HG03108 (cell line): ENCODE data around the gene RASSF7.

Source experiments
- ATAC-seq: cut with Tn5 transposase; IDR thresholded peaks from one replicate; pipeline ENCODE4 v1.9.1; 2021; ENCODE audit warnings: moderate library complexity; ENCODE audit not compliant: unreplicated experiment

The RASSF7 gene

DNA sequence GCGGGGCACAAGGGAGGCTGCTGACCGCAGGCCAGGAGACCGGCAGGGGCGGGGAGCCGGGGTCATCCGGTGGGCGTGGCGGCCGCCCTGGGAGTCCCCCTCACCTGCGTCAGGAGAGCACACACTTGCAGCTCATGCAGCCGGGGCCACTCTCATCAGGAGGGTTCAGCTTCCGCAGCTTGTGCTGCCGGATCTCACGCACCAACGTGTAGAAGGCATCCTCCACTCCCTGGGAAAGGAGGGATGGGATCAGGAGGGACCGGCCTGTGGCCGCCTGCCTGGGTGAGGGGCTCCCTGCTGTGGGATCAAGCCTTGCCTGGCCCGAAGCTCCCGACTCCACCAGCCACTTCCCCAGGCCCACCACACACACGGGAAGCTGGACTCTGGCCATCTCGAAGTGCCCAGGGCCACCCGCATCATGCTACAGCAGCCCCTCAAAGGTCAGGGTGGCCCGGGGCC lies 28.2 kb upstream of the RASSF7 start:
- ATAC-seq: no peak

DNA sequence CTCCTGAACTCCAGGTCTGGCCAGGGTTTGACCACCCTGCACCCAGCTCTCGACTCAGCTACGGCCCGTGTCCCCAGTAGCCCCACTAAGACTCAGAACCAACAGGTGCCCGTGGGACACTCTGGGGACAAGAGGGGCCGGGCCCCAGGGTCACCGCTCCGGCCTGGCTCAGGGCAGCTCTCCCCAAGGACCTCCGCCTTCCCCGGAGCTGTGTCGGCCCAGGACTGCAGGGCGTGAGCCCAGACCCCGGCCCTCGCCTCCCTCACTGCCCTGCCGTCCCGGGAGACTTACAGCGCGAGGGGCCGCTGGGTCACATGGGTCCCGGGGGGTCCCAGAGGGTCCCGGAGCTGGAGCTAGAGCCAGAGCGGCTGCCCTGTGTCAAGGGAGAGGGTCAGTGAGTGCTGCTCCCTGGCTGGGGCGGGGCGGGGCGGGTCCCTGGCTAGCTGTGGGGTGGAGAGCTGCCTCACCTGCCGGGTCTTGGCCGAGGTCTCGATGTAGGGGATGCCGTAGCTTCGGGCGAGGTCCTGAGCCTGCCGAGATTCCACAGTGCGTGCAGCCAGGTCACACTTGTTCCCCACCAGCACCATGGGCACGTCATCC lies 27.7 kb upstream of the RASSF7 start:
- ATAC-seq: no peak

DNA sequence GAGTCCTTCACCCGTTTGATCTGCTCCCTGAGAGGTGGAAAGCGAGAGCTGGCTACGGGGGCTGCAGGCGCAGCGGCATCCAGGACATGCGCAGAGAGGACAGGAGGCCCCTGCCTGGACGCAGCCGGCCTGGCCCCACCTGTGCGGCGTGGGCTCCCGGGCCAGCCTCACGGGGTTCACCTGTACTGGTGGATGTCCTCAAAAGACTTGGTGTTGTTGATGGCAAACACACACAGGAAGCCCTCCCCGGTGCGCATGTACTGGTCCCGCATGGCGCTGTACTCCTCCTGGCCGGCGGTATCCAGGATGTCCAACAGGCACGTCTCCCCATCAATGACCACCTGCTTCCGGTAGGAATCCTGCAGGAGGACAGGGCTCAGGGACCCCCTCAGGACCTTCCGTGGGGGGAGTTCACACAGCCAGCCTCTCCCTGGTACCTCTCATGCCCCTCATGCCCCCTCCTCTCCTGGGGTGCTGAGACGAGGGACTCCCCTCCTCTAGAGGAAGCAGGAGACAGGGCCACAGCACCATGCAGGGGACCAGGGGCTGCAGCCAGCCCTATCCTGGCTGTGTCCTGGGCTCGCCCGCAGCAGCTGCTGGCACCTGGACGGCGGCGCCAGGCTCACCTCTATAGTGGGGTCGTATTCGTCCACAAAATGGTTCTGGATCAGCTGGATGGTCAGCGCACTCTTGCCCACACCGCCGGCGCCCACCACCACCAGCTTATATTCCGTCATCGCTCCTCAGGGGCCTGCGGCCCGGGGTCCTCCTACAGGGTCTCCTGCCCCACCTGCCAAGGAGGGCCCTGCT lies 27.0 kb upstream of the RASSF7 start:
- ATAC-seq: no peak

DNA sequence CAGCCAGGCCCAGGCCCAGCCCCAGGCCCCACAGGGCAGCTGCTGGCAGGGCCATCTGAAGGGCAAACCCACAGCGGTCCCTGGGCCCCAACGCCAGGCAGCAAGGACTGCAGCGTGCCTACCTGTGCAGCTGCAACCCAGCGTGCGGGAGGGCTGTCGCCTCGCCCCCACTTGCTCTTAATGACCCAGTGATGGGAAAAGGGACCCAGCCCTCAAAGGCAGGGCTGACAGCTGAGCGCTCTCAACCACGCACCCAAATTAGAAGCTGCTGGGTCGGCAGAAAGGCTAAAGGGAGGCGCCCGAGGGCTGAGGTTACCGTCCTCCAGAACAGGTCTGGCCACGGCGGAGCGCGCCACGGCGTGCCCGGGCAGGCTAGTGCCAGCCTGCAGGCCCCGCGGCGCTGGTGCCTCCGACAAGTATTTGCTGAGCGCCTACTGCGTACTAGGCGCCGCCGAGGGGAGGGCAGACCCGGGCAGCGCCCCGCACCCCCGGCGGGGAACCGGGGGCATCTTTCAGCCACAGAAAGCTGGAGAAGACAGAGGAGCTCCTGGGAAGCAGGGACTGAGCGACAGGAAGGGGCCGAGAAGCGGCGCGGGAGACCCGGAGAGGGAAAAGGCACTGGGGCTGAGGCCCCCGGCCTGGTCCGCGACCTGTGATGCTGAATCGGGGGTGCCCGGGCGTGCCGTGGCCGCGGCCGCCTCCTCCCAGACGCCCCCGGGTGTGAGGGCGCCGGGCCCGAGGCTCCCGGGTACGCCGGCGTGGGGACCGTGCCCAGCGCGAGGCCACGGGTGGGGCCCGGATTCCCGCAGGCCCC lies 26.2 kb upstream of the RASSF7 start:
- ATAC-seq: no peak

DNA sequence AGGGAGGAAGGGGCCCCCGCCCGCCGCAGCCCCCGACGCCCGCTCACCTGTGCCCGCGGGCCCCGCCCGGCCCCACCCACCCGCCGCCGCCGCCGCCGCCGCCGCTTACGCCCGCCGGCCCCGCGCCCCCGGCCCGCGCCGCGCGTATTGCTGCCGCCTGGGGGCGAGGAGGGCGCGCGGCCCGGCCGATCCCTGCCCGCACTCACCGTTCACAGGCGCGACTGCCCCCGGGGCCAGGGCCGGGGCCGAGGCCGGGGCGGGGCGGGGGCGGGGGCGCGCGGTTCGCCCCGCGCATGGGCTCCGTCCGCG lies 25.6 kb upstream of the RASSF7 start:
- ATAC-seq: no peak

DNA sequence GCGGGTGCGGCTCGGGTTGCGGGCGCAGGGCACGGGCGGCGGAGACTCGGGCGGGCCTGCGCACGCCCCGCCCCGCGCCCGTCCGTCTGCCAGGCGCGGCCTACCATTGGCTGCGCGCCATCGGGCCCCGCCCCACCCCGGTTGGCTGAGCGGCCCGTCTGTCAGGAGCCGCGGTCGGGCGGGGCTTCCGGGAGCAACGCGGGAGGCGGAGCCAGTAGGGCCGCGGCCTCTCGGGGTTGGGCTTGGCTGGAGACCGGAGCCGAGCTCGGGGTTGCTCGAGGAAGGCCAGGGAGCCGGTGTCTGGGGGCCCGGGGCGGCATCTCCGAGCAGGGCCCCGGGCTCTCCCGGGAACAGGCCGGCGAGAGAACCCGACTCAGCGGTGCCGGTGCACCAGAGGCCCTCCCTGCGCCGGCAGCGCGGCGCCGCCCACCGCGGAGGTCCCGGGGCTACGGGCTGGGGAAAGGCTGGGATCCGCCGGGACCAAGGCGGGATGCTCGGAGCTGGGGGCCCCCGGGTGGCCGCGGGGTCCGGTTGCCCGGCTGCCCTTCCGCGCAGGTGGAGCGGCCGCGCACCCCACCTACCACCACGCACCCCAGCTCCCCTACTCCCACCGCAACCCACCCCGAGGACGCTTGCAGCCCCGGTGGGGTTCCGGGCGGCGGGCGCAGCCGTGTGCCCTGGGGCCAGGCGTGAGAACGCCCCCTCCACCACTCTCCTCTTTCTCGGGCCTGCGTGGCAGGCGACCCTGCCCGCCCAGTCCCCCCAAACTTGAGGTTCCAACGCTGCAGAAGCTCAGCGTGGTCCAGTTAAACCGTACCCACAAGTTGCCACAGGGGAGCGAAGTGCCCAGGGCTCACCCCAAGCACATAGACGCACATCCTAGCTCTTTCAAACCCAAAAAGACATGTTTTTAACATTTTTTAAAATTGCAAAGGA lies 25.0 kb upstream of the RASSF7 start, which contains the start of gene HRAS:
TSS of gene HRAS (minus strand) at position 58 of the 936 bp plus-strand sequence.
- peak; percentile 72 for ATAC-seq

DNA sequence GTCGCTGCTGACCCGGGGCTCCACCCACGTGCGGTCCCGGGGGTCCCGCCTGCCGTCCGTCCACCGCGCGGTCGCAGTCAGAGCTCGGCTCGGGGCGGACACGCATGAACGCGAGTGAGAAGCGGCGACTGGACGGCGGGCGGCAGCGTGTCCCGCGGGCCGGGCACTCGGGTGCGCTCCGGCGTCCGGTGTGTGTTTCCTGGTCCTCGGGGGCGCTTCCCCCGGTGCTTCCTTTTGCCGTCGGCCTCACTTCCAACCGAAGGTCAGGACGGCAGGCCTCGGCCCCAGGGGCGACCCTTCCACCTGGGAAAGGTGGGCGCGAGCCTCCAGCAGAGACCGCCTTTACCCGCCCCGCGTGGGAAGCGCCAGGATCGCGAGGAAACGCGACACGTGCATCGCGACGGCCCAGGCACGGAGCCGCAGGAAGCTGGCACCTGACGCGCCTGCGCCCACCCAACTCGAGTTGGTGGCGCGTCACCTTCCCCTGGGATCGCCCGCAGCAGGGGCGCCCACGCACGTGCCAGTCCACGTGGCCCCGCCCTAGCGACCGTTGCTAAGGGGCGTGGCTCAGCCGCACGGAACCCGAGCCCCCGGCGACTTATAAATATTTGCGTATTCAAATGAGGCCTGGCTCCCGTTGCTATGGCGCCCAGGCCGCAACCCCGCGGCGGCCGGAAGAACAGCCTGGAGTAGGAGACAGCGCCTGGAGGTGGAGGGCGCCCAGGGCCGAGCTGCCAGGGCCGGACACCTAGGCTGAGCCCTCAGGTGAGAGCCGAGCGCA lies 23.7 kb upstream of the RASSF7 start, which contains the start of gene LRRC56:
TSS of gene LRRC56 (plus strand) at position 687 of the 781 bp plus-strand sequence. CDS start 3,158 bp downstream, outside the sequence.
- ATAC-seq: peak; percentile 35

DNA sequence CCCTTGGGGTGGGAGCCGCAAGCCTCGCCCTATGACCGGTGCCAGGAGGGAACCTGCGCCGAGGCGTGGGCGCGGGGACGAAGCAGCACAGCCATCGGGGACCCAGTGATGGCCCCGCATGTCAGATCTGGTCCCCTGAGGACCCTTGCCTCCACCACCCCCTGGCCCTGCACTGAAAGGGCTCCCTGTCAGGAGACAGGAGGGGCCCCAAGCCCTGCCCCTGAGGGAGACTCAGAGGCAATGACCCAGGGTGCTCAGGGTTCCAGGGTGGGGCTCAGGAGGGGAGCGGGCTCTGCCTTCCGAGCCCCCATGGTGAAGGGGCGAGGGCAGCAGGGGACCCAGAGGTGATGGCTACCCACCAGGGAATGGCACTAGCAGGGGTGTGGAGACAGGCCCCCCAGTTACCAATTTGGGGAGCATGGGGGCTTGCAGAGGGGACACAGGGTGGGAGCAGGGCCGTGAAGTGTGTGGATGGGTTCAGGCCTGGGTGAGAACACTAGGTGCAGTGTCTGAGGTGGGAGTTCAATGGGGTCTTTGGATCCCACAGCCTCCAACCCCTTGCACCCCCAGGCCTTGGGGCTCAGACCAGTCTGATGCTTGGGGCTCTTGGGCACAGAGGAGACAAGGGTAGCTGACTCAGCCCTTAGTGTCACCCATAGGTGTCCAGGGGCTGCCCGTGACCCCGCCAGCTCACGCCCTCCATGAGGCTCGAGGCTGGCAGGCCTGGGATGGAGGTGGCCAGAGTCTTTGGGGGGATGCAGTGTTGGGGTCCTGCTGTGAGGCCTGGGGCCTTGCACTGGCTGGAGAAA lies 22.9 kb upstream of the RASSF7 start:
- ATAC-seq: no peak

DNA sequence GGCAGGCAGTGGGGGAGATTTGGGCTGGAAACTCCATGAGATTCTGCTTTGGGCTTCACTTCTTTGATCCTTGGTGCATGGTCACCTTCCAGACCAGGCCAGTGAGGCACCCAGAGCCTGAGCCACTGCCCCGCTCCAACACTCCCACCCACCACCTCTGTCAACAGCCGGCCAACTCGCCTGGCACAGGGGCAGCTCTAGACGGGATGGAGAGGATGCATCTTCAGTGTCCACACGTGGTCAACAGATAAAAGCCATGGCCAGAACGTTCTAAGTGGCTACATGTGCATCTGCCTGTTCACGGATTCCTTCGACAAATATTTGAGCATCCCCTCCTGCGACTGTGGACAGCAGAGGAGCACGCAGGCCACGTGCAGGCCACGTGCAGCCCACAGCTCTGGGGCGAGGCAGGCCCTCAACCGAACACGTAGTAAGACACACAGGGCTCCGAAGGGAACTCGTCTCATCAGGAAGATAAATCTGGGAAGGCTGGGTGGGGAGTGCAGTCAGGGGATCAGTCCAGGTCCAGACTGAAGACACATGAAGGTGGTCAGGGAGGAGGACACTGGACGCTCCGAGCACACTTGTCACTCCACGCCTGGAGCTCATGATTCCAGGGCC lies 22.2 kb upstream of the RASSF7 start:
- no peak for ATAC-seq

DNA sequence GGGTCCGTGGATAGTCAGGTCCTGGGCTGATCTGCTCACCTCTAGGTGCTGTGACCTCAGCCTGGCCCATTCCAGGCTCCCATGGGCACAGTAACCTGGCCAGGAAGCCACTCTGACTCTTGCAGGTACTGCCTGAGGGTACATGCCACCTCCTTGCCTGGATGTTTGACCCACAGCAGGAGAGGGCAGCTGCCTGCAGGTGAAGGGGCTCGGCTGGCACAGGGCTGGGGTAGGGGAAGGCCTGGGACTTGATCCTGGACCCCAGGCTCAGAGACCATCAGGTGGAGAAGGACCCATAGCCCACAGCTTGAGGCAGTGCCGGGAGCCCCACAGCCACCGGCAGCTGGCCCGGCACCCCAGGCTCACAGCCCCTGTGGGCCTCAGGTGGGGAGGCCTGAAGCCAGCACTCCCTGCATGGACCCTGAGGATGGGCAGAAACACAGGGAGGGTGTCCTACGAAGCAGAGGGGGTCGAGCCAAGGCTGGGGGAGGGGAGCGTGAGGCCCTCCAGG lies 20.7 kb upstream of the RASSF7 start:
- ATAC-seq: no peak

DNA sequence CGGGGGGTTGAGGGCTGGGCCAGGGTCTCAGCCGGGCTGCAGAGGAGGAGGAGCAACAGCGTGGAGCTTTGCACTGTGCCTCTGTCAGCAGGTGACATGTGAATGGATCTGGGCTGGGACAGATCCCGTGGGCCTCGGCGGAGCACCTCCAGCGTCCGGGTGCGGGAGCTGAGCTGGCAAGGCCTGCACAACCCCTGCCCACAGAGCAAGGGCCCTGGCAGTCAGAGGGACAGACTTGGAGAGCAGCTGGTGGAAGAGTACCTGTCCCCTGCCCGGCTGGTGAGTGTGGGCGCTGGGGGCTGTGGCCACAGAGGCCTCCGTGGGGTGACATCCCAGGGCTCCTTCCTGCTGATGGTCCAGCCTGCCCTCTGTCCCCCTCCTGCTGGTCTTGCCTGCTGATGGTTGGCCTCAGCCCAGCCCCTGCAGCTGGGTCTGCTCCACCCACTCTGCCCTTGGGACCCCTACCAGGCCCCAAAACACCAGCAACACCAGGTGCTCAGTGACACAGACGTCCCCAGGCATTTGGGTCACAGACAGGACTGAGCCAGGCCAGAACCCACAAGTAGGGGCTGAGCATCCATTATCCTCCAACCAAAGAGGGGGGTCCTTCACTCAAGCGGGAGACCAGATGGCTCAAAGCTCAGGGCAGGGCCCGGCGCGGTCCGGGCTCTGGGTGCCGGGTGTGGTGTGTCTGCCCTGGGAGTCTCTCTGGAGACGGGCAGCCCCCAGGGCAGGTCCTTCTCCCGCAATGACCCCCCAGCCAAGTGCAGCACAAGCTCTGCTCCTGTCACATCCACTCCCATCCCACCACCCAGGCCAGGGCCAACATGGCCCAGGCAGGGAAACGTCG lies 20.0 kb upstream of the RASSF7 start:
- no peak for ATAC-seq

DNA sequence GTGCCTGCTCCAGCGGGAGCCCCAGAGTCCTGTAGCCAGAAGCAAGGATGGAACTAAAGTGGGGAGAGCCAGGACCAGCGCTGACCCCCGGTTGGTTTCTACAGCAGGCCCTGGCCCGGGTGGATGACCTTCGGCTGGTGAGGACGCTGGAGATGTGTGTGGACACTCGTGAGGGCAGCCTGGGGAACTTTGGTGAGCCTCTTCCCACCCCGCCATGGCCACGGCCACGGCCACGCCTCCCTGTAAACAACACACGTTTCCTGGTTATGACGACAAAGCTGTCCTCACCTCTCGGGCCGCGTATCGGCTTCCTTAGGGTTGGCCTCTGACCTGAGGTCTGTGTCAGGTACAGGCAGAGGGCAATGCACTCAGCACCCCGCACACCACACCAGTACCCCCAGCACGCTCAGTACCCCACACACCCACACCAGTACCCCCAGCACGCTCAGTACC lies 19.3 kb upstream of the RASSF7 start:
- no peak for ATAC-seq

DNA sequence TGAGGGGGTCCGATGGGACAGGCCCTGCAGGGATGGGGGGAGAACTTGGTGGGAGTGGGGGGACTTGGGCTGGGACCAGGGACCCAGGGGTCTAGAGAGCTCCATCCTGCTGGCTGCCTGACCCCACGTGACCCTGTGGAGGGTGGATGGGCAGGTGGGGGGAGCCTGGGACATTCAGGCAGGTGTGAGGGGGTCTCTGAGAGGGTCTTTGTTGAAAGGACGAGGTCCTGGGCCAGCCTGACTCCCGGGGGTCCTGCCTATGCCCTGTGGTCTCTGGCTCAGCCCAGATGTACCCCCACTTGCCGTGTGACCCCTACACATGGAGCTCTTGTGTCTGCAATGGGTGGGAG lies 16.0 kb upstream of the RASSF7 start:
- no peak for ATAC-seq

DNA sequence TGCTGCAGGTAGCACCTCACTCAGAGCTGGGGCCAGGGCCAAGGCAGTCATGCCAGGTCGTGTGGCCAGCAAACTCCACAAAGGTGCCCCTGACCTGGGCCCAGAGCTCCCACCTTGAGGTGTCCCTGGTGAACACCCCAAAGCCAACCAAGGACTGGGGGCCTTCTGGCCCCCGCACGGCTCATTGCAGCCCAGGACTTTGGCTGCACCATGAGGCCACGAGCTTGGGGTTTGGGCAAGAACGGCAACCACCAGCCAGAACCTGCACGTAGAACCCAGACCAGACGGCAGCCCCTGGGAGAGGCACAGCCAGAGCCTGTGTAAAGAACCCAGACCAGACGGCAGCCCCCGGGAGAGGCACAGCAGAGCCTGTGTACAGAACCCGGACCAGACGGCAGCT lies 15.6 kb upstream of the RASSF7 start:
- no peak for ATAC-seq

DNA sequence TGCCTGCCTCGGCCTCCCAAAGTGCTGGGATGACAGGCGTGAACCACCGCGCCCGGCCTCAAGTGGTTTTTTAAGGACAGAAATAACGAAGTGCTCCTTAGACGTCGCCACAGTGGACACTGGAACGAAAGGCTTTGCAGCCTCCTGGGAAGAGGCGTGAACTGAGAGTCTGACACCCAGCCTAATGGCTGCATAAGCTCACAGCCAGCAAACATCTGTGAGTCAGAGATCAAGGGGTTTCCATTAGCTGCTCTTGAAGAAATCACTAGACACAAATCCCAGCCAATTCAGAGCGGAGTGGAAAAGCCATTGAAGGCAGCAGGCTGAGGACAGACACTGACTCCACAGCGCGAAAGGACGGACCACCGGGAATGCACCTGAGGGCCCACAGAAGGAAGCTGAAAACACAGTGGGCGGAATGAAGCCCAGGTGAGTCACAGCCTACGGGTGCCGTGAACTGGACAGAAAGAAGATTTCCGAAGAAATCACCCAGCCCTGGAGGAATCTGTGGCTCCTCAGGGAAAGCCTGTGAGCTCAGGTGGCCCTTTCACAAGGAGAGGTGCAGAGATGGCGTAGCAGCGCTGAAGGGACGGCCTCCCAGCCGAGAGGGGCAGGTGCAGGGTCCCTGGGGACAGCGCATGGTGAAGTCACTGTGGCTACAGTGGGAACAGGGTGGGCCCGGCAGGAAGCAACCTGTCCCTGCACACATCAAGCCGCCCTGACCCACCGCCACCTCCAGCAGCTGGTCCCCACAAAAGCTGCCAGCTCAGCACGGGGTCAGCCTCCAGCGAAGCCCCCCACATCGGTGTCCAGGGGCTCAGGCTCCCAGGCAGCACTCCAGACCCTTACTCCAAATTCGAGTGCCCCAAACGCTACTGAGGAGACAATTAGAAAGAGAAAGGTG lies 11.8 kb upstream of the RASSF7 start:
- ATAC-seq: no peak

DNA sequence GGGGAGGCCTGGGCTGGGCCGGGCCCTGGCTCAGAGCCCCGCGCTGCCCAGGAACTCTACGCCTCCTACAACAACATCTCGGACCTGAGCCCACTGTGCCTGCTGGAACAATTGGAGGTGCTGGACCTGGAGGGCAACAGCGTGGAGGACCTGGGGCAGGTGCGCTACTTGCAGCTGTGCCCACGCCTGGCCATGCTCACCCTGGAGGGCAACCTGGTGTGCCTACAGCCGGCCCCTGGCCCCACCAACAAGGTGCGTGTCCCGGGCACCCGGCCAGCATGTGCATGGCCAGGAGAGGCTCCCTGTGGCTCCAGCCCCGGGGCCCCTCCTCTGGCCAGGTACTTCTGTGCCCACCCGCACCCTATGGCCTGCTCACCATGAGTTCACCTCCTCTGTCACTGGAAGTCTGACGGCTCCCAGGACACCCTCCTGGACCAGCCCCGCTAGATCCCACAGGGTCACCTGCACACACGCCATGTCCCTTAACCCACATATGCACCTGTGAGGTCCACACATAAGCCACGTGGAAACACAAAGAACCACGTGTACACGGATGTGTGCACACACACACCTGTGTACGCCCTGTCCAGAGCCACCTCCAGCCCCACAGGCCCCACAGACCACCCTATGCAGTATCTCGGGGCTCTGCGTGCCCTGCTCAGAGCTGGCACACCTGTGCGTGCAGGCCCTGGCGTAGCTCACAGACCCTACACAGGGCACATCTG lies 10.6 kb upstream of the RASSF7 start:
- ATAC-seq: no peak
